ENCODE results near the gene CYP2S1. TPM values are rescaled to one million over a fixed set of nuclear protein-coding genes. Genes with fewer than 3 reads are reported as not detected.

The CYP2S1 gene
- total and polyA plus RNA-seq, 9 of the 15 experiments (the other 6 are each of a cell fraction or from before 2014, with no cell fraction given), result 0.07 to 1.9 (median 0.41) TPM

GRCh38 chr19:41194157-41194552 is 1.1 kb downstream of the CYP2S1 start:
- no peaks in the 10 kb centered on the region for H4K20me1 ChIP-seq (replicated peaks; ENCODE audit: control insufficient read depth, insufficient read depth, low read length)
- no peak overlapping the region for H3K4me3 ChIP-seq
- ATAC-seq (no peak), DNase-seq (ENCODE audit: extremely low read depth in 1 of 4, low spot score in 3 of 4) (no peak), FAIRE-seq (no peak)
- in situ Hi-C loops (cut with MboI) (no loop called here), intact Hi-C loops (cut with micrococcal nuclease) (no loop called here)
- 24% methylated on average over 4 of the region's 6 CpGs for WGBS (ENCODE audit: insufficient coverage, low coverage, missing lambda C conversion rate)
- no TSS peak for BruUV-seq (replicated peaks)
- ChIA-PET CTCF (ENCODE audit: low intra/inter-chr PET ratio) (no interaction called here), POLR2A (interaction anchor here (0.6 to 0.9 kb wide), 3 partner anchors 22 to 370 kb away, joined by 3 read pairs; no protein-coding TSS in a partner anchor)
- H3K27me3 ChIP-seq (ENCODE audit: control insufficient read depth in 2 of 2, insufficient read depth in 2 of 2, low read length in 2 of 2), result peaks cover 3 to 36% of the 10 kb centered on the region in 2 experiments; a peak in 3 of 5 replicates
- no peaks in the 10 kb centered on the region for H3K79me2 ChIP-seq (ENCODE audit: control insufficient read depth, insufficient read depth, low read length)
- no peak overlapping the region for H3K27ac ChIP-seq (ENCODE audit: extremely low read depth, low read depth, low read length)
- no peaks in the 10 kb centered on the region for H3K36me3 ChIP-seq (ENCODE audit: control insufficient read depth, insufficient read depth, low read length)
- no peak for TF ChIP-seq ARID1B (IDR thresholded peaks at IDR 0.05)
- no peak for TF ChIP-seq ARID2 (IDR thresholded peaks at IDR 0.05)
- peak; percentile 12 for TF ChIP-seq PRDM10 (IDR thresholded peaks at IDR 0.05; ENCODE audit: partially characterized antibody)
- no peaks in the 10 kb centered on the region for H3K9me1 ChIP-seq (ENCODE audit: control insufficient read depth, insufficient read depth, low read length)
- H3K9me3 ChIP-seq (replicated peaks; ENCODE audit: control insufficient read depth, insufficient read depth, low read depth, low read length), result no peaks in the 10 kb centered on the region
- H2AFZ ChIP-seq (ENCODE audit: low read depth, low read length), result no peak overlapping the region
- no peak overlapping the region; a peak in 1 of 4 replicates for H3K9ac ChIP-seq (ENCODE audit: insufficient read depth in 1 of 2, low read depth in 2 of 2, low read length in 2 of 2)
- H3K4me2 ChIP-seq (ENCODE audit: insufficient read depth, low read length), result no peak overlapping the region
- H3K4me1 ChIP-seq (replicated peaks in 1 of 2; ENCODE audit: control insufficient read depth in 2 of 2, insufficient read depth in 2 of 2, low read length in 2 of 2), result peaks cover 5 to 18% of the 10 kb centered on the region in 2 experiments; a peak in 4 of 5 replicates
